PC-3 (cell line): ENCODE data around the gene MAEA.

Source experiments
- CTCF ChIP-seq: fragments of 300-600 bp; sonication (generic); conservative IDR thresholded peaks from 2 replicates; pipeline ENCODE4 v1.5.1; 2017; ENCODE audit warnings: antibody characterized with exemption, low read depth, mild to moderate bottlenecking, low read length
- EZH2 ChIP-seq: fragments of 300-600 bp; sonication (generic); IDR thresholded peaks from one replicate; pipeline ENCODE4 v1.6.1; 2017; ENCODE audit warnings: antibody characterized with exemption, mild to moderate bottlenecking, low read length; ENCODE audit not compliant: unreplicated experiment

DNA sequence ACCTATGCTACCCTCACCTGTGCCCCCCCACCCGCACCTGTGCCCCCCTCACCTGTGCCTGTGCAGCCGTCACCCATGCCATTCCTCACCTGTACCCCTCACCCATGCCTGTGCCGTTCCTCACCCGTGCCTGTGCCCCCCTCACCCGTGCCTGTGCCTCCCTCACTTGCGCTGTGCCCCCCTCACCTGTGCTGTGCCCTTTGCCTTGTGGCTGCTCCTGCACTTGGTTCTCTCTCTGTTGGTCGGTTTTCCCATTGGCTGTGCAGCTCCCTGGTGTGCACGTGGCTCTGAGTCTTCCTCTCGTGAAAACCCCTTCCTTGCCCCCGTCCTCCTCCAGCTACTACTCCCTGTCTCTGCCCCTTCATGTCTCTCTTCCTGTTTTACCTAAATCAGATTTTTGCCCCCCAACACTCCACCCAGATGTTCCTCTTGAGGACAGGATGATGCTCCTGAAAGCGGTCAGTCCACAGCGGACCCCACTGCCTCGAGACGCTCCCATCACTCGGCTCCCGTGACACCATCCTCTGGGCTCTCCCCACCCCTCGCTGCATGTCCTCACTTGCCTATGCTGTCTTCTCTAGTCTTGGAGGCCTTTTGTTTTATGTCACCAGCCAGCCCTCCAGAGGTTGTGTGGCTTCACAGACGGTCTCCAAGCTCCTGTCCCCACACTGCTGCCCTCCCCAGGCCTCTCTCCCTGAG is 6.8 kb downstream of the MAEA start:
- TF ChIP-seq EZH2, result no peak
- no peak for TF ChIP-seq CTCF
